MCF 10A (cell line): ENCODE data around the gene HELLS. TPM values are rescaled to one million over a fixed set of nuclear protein-coding genes. Genes with fewer than 3 reads are reported as not detected.

Source experiments
- BruUV-seq: library from RNA; stranded (reverse); fragments of 400-500 nt; replicated peaks from 2 replicates; lab custom pipeline; 2021; lab: Mats Ljungman, UMichigan
- CTCF ChIA-PET: fragments of 300-600 bp; sonication (Branson Sonifier 250); formaldehyde crosslinking; extraction: SDS; loops from one replicate; lab custom pipeline; 2021; ENCODE audit warnings: antibody characterized with exemption, inconsistent platforms; lab: Yijun Ruan, JAX
- POLR2A ChIA-PET: fragments of 300-600, 350-650 bp; sonication (Branson Sonifier 250); formaldehyde crosslinking; extraction: SDS; loops from one replicate; lab custom pipeline; 2020; ENCODE audit warnings: antibody characterized with exemption, inconsistent platforms; lab: Yijun Ruan, JAX
- DNase-seq: peaks from one replicate; pipeline ENCODE4 v3.0.0-alpha.2; 2018; ENCODE audit not compliant: unreplicated experiment
- H3K27ac Mint-ChIP-seq: one replicate; pipeline ENCODE4 v1.8.0; 2022; ENCODE audit warnings: mild to moderate bottlenecking, low read depth, mixed read lengths; ENCODE audit not compliant: unreplicated experiment
- H3K27me3 Mint-ChIP-seq: one replicate; pipeline ENCODE4 v1.8.0; 2022; ENCODE audit warnings: mixed read lengths; ENCODE audit not compliant: insufficient read depth, unreplicated experiment
- H3K36me3 Mint-ChIP-seq: one replicate; pipeline ENCODE4 v1.8.0; 2022; ENCODE audit warnings: mild to moderate bottlenecking, moderate library complexity, mixed read lengths; ENCODE audit not compliant: insufficient read depth, unreplicated experiment
- H3K4me1 Mint-ChIP-seq: one replicate; pipeline ENCODE4 v1.8.0; 2022; ENCODE audit warnings: mixed read lengths; ENCODE audit not compliant: insufficient read depth, unreplicated experiment
- H3K4me3 Mint-ChIP-seq: one replicate; pipeline ENCODE4 v1.8.0; 2022; ENCODE audit warnings: mild to moderate bottlenecking, moderate library complexity, mixed read lengths; ENCODE audit not compliant: unreplicated experiment
- H3K9me3 Mint-ChIP-seq: one replicate; pipeline ENCODE4 v1.8.0; 2022; ENCODE audit warnings: mixed read lengths; ENCODE audit not compliant: unreplicated experiment
- intact Hi-C: fragments of 100-400 bp; cut with micrococcal nuclease; formaldehyde crosslinking; loops from 2 replicates; pipeline ENCODE4 v1.14.1; 2022
- total RNA-seq: library from RNA; stranded (reverse); gene quantifications from 2 replicates; pipeline ENCODE4 v1.2.3, GENCODE V29; 2022
- TF ChIP-seq, protein P1 (sequence below): fragments of 200-600 bp; IDR thresholded peaks from one replicate; pipeline ENCODE4 v1.8.0; 2022; ENCODE audit warnings: antibody characterized with exemption, mild to moderate bottlenecking; ENCODE audit not compliant: unreplicated experiment

Gene HELLS
- total RNA-seq, 1 experiment from 2014 or later: 31.4 TPM

DNA sequence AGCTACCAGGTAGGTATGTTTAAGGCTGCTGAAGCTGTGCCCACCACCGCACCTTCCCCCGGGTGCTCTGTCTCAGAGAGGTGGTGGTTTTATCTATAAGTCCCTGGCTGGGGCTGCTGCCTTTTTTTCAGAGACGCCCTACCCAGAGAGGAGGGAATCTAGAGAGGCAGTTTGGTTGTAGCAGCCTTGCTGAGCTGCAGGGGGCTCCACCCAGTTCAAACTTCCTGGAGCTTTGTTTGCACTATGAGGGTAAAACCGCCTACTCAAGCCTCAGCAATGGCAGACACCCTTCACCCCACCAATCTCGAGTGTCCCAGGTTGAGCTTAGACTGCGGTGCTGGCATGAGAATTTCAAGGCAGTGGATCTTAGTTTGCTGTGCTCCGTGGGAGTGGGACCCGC is 94.3 kb downstream of the HELLS start:
- Mint-ChIP-seq H3K27me3 (no peaks in the 10 kb centered on the region), H3K4me1 (peaks cover 6% of the 10 kb centered on the region), H3K27ac (no peak overlapping the region), H3K9me3 (peaks cover 23% of the 10 kb centered on the region), H3K4me3 (no peak overlapping the region), H3K36me3 (no peaks in the 10 kb centered on the region)
- TF ChIP-seq, protein P1, sequence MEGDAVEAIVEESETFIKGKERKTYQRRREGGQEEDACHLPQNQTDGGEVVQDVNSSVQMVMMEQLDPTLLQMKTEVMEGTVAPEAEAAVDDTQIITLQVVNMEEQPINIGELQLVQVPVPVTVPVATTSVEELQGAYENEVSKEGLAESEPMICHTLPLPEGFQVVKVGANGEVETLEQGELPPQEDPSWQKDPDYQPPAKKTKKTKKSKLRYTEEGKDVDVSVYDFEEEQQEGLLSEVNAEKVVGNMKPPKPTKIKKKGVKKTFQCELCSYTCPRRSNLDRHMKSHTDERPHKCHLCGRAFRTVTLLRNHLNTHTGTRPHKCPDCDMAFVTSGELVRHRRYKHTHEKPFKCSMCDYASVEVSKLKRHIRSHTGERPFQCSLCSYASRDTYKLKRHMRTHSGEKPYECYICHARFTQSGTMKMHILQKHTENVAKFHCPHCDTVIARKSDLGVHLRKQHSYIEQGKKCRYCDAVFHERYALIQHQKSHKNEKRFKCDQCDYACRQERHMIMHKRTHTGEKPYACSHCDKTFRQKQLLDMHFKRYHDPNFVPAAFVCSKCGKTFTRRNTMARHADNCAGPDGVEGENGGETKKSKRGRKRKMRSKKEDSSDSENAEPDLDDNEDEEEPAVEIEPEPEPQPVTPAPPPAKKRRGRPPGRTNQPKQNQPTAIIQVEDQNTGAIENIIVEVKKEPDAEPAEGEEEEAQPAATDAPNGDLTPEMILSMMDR: no peak
- POLR2A ChIA-PET: no interaction called here
- intact Hi-C loops: no loop called here
- DNase-seq: no peak
- CTCF ChIA-PET: interaction anchor here (0.6 to 1.3 kb wide), 6 partner anchors 16 to 526 kb away, joined by 3 to 4 read pairs (median 3); no protein-coding TSS in a partner anchor
- no TSS peak for BruUV-seq

DNA sequence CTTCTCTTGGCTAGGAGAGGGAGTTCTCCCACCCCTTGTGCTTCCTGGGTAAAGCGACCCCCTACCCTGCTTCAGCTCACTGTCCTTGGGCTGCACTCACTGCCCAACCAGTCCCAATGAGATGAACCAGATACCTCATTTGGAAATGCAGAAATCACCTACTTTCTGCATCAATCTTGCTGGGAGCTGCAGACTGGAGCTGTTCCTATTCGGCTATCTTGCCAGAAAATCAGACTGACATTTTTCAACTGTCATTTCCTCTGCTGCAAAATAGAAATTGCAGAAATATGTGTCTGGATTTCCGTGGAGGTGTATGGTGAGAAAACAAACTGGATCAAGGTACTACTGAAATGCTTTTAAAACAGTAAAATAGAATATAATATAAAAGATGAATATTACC is 95.0 kb downstream of the HELLS start:
- no peak overlapping the region for H3K4me3 Mint-ChIP-seq
- no peaks in the 10 kb centered on the region for H3K36me3 Mint-ChIP-seq
- ChIA-PET POLR2A (no interaction called here), CTCF (interaction anchor here (0.6 to 1.3 kb wide), 8 partner anchors 16 to 673 kb away, joined by 3 to 7 read pairs (median 3); no protein-coding TSS in a partner anchor)
- no TSS peak for BruUV-seq
- H3K4me1 Mint-ChIP-seq: peaks cover 6% of the 10 kb centered on the region
- peaks cover 23% of the 10 kb centered on the region for H3K9me3 Mint-ChIP-seq
- TF ChIP-seq, protein P1: no peak
- no peak for DNase-seq
- intact Hi-C loops: no loop called here
- no peak overlapping the region for H3K27ac Mint-ChIP-seq
- H3K27me3 Mint-ChIP-seq: no peaks in the 10 kb centered on the region

DNA sequence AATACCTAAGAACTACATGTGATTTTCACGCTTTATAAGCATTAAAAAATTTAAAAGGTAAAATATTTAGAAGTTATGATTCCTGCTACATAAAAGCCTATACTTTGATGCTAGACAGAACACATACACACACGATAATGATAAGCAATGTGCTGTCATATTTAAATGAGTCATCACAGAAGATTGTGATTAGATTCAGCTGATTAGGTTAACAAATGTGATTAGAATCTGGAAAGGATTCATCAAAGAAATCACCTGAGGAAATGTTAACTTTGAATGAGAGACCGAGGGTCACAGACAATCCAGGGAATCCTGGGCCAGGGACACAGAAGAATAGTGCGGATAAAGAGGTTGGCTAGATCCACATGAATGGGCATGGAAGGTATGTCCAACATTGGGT is 95.9 kb downstream of the HELLS start:
- Mint-ChIP-seq H3K36me3 (no peaks in the 10 kb centered on the region), H3K27ac (no peak overlapping the region), H3K9me3 (peaks cover 23% of the 10 kb centered on the region), H3K4me3 (no peak overlapping the region), H3K4me1 (peaks cover 6% of the 10 kb centered on the region), H3K27me3 (no peaks in the 10 kb centered on the region)
- intact Hi-C loops: no loop called here
- ChIA-PET CTCF (interaction anchor here (1.2 kb wide), 1 partner anchor 541 kb away, joined by 7 read pairs; no protein-coding TSS in a partner anchor), POLR2A (no interaction called here)
- no peak for DNase-seq
- TF ChIP-seq, protein P1: no peak
- no TSS peak for BruUV-seq

DNA sequence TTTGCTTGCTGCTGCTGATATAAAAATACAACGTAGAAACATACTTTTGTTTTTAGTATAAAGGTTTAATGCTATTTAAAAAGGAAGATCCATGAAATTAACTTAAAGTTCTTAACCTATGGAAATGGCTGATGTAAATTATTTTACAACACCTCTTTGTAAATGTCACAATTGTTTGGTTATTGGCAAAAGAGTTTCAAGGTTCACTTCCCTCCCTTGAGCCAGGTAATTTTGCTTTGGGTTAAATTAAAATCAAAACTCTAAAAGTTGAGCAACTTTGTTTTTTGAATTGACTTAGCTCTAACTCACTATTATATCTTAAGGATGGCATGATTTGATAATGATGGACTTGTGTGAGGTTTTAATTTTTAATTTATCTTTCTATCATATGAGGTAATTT is 98.8 kb downstream of the HELLS start:
- BruUV-seq: no TSS peak
- H3K9me3 Mint-ChIP-seq: no peaks in the 10 kb centered on the region
- H3K4me1 Mint-ChIP-seq: peaks cover 6% of the 10 kb centered on the region
- ChIA-PET CTCF (no interaction called here), POLR2A (no interaction called here)
- H3K4me3 Mint-ChIP-seq: no peak overlapping the region
- TF ChIP-seq, protein P1: no peak
- no peaks in the 10 kb centered on the region for H3K27me3 Mint-ChIP-seq
- intact Hi-C loops: no loop called here
- DNase-seq: no peak
- H3K27ac Mint-ChIP-seq: no peak overlapping the region
- H3K36me3 Mint-ChIP-seq: no peaks in the 10 kb centered on the region
